GM19238 (cell line): Measurements from ENCODE around the gene RPLP1.

Source experiments
- DNase-seq: peaks from one replicate; pipeline ENCODE4 v3.0.0; 2011; ENCODE audit warnings: low spot score; ENCODE audit not compliant: insufficient read length

RPLP1 gene

DNA sequence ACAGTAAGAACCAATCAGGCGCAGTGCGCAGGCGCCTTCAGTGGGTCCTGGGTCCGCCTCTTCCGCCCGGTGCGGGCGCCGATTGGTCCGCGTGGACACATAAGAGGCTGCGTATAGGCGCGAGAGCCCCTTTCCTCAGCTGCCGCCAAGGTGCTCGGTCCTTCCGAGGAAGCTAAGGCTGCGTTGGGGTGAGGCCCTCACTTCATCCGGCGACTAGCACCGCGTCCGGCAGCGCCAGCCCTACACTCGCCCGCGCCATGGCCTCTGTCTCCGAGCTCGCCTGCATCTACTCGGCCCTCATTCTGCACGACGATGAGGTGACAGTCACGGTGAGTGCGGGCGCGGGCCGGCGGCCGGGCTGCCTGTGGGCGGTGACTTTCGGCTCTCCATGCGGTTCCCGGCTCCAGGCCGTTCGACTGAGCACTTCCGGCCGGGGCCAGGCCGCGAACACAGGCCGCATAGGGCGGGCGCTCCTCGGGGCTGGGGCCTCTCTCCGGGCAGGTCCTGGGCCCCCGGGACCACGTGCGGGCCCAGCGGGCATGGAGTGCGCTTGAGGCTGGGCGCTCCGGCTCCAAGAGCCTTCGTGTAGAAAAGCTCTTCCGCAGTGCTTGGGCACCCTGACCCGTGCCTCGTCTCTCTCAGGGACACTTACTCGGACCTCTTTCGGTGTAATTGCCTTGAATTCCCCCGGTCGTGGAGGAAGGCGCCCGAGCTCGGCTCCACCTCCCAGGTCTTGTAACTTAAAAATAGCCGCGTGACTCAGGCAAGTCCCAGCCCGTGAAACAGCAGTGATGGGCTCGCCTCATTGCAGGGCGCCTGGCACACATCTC, at the start of gene RPLP1:
Gene RPLP1 (plus strand): TSS at position 127 of the 830 bp plus-strand sequence. CDS start 131 bp downstream, at position 258.
- DNase-seq = peak; percentile 80

DNA sequence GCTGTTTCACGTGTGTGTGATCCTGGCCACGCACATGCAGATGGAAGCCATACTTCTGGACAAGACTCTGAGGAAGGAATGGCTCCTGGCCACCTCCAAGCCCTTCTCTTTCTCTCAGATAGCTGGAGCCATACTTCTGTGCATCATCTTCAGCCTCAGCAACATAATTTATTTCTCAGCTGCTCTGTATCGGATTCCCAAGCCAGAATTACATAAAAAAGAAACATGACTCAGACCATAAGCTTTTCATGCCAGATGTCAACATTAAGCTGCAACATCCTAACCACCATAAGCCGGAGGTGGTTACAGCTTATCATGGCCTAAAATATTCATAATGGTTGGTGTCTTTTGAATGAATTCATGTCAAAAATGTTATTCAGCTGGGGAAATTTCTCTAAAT, 49.0 kb upstream of the RPLP1 start:
- DNase-seq = no peak

DNA sequence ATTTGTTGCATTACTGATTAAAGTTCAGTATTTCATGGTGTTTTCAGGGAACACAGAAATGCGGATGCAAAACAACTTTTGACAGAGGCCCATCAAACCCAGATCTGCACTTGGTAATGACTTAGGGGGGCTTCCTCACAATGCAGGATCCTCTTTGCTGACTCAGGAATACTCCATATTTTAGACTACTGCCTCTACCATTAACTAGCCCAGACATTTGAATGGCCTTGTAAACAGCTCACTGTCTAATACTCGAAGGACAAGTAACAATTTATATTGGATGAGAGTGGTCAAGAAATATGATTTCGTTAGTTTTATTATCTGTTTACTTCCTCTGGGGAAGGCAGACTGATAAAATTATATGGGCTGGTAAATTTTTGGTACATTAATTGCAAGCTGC, 47.5 kb upstream of the RPLP1 start:
- DNase-seq = no peak

DNA sequence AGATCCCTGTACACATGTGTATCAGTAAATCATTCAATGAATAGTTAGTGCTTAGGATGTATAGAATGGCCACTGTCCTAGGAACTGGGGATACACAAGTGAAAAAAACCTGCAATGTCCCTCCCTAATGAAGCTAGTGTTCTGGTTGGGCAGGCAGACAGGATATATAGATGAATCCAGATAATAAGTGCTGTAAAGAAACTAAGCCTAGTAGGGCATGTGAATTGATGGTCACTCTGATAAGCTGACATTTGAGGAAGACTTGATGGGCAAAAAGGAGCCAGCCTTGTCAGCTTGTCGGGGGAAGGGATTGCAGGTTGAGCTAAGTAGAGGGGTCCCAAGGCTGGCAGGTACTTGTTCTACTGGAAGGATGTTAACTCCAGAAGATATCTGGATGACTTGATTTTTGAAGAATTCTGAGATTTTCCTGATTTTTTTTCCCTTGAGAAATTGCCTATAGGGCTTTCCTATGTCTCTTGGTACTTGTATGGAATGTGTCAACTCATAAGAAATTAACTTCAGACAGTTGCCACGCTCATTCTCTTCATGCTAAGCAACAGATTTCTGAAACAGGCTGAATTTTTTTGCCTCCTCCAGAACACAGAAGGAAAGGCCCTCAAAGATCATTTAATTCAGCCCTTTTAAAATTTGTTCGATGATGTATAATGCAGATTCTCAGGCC, 44.8 kb upstream of the RPLP1 start:
- no peak for DNase-seq

DNA sequence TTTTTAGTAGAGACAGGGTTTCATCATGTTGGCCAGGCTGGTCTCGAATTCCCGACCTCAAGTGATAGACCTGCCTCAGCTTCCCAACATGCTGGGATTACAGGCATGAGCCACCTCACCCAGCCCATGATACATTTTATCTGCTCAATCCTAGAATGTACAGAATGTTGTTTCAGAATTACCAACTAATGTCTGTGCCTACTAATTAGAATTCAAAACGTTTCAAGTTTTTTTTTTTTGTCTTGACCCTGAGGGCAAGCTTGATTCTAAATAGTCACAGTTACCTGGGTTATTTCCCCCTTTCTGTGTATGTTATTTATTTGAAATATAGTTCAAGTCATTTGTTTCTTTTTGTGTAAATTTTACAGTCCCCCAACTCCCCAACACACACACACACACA, 43.8 kb upstream of the RPLP1 start:
- DNase-seq = no peak

DNA sequence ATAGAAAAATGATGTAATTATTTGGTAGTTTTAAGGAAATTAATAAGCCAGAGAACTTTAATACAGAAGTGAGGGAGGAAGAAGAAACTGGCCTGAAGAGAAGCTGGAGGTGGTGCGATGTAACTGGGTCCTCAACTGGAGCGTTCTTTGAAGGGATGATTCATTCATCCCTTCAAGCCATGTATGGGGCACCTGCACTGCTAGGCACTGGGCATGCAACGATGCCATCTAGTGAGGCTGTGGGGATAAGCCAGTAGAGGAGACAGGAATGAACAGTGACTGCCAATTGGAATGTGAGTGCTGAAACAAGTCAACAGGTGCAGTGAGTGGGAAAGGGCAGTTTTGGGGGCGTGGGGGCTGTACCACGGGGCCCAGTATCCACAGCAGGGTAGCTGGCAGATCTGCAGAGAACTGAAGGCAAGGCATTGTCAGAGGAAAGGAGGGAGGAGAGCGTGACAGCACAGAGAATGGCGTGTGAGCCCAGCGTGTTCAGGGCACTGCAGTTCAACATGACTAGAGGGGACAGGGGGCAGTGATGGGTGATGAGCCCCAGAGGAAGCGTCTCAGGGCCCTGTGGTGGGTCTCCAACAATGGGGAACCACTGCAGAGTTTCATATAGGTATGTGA, 42.3 kb upstream of the RPLP1 start:
- no peak for DNase-seq

DNA sequence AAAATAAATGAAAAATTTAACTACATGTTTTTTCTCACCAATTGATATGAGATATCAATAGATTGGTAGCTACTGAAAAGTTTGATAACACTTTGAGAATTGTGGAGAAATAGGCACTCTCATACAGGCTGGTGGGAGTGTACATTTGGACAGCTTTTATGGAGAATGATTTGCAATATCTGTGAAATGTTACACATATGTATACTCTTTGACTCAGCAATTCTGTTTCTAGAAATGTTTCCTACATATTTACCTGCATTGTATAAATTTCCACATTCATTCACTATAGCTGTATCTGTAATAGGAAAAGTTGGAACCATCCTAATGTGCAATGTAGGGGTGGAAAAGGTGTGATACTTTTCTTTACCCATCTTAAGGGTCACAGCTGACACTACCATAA, 40.3 kb upstream of the RPLP1 start:
- DNase-seq = no peak

DNA sequence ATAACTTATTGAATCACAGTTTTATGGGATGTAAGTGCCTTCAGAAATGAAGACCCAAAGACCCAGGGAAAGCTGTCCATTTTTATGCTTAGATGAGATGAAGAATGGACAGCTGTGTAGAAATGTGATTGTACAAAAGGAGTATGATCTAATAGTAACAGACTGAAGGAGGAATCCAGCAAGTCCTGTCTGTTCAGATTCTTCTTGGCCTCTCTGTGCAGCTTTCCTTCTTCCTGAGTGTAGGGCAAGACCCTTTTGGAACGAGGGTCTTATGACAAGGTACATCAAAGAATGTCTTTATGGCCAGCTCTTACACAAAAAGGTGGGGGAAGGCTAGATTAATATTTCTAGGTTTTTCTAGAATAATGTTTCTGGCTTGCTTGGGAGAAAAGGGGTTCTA, 39.9 kb upstream of the RPLP1 start:
- DNase-seq = no peak

DNA sequence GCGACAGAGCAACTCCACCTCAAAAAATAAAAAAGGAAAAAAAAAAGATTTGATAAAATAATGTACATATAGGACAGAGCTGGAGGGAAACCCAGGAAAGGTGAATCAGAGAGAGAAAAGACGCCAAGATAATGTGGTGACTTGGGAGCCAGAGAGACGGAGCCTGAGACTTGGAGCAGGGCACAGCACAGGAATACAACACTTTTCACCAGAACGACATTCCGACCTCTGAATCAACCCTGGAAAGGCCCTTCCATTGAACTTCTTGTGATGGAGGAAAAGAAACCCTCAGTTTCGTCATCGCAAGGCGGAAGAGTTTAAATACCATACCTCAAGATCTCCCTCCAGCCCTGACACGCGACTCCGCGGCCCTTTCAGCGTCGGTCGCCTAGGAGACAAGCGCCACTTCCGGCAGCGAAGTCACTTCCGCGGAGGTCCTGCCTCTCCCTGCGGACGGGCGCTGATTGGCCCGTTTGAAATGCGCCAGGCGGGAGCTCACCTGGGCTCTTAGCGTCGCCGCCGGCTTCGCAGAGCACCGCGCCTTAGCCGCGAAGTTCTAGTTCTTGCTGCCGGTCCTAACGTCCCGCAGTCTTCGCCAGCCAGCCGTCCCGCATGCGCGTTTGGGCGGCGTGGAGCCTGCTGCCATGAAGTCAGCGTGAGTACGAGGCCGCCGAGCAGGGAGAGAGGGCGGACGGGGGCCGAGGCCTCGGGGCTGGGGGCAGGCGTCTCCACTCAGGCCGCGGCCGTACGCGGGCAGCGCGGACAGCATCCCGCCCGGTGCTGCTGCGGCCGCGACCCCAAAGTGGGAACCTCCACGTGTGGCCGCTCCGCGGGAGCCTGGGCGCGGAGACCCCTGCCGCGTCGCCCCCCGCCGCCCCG, 38.6 kb upstream of the RPLP1 start, which contains the start of gene KIF23:
Gene KIF23 (plus strand): TSS at position 528 of the 879 bp plus-strand sequence. CDS start 117 bp downstream, at position 645.
- DNase-seq = peak; percentile 97

DNA sequence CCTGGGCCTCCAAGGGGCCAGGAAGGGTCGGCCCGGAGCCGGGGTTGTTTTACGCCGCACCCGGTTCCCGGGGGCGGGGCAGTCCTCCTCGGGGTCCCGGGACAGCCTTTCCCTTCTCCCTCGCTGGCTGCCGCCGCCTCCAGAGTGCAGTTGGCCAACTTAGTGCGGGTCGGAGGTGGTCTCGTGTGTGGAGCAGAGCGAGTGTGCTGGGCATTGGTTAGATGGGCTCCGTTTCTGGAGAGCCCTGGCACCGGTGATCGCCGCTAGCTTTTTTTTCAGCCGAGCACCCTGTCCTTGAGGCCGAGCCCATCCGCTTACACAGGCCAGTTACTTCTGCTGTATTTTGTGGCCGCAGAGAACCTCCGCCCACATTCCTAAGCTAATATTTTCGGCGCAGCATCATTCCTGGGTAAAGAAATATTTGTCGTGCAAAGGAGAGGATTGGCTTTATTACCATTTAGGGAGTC, 37.9 kb upstream of the RPLP1 start:
- no peak for DNase-seq

DNA sequence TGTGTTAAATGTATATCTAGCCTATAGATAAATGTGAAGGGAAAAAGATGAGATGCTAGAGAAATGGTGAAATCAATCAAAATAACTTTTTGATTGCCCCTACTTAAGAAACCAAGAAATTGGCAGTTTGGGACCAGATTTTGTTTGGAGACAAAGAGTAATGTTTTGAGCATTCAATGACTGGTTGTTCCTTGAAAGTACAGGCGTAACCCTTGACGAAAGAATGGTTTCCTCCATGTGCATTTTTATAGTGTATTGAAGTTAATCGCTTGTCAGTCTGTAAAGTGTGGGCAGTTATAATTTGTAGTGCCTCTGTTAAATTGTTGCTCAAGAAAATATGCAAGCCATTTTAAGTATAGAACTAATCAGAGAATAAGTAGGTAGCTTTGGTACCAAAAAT, 37.2 kb upstream of the RPLP1 start:
- no peak for DNase-seq

DNA sequence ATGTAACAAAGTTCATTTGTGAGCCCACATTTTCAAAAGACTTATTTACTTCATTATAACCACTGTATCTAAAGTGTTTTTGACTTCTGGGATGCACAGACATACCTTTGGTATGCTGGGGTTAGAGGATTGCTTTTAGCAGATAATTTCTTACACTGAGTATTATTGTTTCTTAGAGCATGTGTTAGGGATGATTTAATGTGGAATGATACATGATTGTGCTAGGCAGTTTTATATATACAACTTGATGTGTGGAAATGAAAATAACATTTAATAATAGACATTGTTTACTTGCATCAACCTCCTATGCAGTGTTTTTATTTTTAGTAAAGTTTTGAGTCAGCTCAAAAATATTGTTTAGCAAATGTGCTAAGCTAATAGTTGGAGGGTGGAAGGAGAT, 35.0 kb upstream of the RPLP1 start:
- DNase-seq = no peak

DNA sequence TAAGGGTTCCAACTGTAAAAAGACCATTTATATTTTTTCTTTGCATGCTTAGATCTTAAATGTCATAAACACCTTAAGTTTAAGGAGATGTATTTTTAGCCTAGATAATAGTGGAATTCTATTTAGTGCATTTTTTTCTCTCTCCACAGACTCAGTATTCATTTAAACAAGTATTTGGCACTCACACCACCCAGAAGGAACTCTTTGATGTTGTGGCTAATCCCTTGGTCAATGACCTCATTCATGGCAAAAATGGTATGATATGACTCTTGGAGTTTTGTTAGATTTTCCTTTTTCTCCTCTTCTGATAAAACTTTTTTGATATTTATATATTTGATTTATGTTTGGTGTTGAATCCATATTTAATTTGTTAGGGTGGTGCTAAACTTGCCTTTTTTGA, 31.1 kb upstream of the RPLP1 start:
- DNase-seq = no peak

DNA sequence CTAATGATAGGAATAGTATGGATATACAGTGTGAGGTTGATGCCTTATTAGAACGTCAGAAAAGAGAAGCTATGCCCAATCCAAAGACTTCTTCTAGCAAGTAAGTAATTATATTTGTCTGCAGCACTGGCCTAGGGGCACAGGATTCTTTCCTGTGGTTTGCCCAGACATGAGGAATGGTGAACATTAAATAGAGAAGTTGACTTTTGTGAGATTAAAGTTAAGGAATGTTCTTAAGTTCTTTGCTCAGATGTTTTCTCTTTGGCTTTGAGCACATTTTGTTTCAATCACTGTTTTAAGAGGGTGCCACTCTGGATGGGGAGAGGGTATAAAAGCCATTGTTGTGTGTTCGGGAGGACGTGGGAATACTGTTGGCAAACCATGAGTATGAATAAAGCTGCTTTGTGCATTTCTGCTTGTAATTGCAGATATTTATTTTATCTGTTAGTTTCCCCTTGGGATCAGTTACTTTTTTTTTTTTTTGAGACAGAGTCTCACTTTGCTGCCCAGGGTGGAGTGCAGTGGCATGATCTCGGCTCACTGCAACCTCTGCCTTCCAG, 30.2 kb upstream of the RPLP1 start:
- no peak for DNase-seq

DNA sequence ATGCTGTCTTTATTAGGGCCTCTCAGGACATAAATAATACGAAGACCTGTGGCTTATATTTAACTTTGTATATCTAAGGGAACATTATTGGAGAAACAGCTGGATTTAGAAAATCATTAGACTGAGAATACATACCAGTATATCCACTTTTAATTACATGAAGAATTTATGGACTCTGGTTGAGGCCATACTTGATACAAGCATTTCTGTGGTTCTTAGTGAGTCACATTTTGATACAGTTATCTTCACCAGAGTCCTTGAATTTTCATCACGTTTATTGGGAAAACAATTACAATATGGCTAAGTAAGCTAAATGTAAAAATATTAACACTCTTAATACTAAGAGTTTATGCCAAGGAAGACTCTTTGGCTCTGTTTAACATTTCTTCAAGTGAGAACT, 28.6 kb upstream of the RPLP1 start:
- no peak for DNase-seq

DNA sequence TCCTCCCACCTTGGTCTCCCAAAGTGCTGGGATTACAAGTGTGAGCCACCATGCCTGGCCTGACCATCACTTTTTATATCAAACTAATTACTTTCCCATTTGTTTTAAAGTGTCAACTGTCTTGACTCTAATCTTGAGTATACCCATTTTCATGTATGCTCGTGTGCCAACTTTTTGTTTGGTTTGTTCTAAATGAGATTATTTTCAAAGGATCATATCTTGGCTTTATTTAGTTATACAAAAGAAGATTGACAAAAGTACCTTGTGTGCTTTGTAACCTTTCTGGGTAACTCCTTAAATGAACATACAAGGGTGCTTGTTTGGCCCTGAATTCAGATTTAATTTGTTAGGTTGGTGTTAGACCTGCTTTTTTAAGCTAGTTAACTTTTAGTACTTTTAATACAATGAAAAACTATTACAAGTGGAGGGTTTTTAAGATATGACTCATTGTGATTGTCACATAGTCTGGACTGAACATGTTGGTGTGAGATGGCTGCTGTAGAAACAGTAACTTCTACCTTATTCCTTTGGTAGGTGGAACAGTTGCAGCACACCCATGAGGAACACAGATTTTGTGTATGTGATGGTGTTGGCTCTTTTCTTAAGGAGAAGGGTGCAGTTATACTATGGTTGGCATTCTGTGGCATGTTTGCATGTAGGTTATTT, 27.7 kb upstream of the RPLP1 start:
- no peak for DNase-seq

DNA sequence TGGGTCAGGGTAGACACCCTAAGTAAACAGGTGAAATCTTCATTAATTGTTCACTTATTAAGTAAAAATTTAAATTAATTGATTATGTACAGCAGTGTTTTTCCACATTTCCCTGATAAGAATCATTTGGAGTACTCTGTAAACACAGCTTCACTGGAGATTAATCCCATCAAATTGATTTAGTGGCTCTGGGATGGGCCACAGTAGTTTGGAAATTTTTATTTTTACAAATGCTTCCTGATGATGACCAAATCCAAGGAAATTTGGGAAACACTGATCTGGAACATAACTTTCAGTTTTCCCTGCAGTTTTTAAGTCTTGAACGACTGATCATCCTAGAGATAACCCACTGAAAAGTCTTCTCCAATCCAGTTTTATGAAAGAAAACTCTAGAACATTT, 18.8 kb upstream of the RPLP1 start:
- DNase-seq = no peak

DNA sequence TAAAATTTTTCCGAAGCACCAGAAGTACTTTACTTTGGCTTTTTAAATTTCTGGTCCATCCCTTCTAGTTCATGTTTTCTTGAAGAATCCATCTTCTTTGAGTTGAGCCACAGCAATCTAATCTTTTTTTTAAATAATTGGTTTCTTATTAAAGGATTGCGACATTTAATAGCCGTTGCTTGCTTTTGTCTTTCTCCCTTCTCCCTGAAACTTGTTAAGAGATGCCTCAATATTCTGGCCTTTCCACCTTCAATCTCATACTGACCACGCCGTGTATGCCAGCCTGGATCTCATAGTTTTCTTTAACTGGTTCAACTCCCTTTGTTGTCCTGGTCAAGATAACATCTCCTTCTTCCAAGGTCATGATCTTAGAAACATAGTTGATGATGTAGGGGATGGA, 18.4 kb upstream of the RPLP1 start:
- no peak for DNase-seq

DNA sequence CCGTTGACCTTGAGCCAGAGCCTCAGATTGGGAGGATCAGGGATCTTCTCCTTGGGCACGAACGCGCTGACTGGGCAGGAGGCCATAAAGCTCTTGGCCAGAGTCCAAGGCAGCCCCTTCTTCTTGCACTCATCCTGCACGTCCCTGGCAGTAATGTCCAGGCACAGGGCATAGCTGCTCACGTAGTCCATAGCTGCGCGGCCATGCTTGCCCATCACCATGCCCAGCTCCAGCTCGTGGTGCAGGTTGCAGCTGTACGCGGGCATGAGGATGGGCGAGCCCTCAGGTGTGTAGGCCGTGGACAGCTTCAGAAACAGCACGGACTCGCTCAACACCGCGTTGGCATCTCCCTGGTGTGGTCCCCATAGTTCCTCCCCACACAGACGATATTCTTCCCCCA, 17.9 kb upstream of the RPLP1 start:
- no peak for DNase-seq

DNA sequence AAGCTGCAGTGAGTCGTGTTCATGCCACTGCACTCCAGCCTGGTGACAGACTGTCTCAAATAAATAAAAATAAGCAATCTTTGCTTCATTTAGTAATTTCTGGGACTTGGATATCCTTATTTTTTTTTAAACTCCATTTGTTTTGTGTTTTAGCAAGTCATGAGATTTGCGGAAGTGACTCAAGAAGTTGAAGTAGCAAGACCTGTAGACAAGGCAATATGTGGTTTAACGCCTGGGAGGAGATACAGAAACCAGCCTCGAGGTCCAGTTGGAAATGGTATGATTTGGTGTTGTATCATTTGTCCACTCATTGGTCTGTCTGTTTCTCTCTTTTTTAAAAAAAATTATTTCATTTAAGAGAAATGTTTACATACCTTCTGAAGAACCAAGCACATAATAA, 16.6 kb upstream of the RPLP1 start:
- DNase-seq = no peak
